HCT116 (cell line): ENCODE data around the gene KRTAP5-5. TPM values are rescaled to one million over a fixed set of nuclear protein-coding genes. Genes with fewer than 3 reads are reported as not detected.
"Not testable (repeated sequence)": the region's sequence is repeated elsewhere in the genome, so short reads cannot be mapped to it uniquely, and the experiment has no call there.

Source experiments
- ATAC-seq: fragments of 200-7000 bp; cut with Tn5 transposase; 2 replicates; pipeline ENCODE4 v1.9.1; 2020; ENCODE audit warnings: mild to moderate bottlenecking, moderate library complexity
- BruUV-seq: library from RNA; stranded (reverse); fragments of 400-500 nt; replicated peaks from 2 replicates; lab custom pipeline; 2021; lab: Mats Ljungman, UMichigan
- CTCF ChIA-PET: fragments of 300-600 bp; sonication (Branson Sonifier 250); formaldehyde crosslinking; loops from one replicate; lab custom pipeline; 2021; ENCODE audit warnings: antibody characterized with exemption; lab: Charles Lee
- POLR2A ChIA-PET: fragments of 300-600, 350-600 bp; sonication (Branson Sonifier 250); formaldehyde crosslinking; loops from one replicate; lab custom pipeline; 2021; ENCODE audit warnings: antibody characterized with exemption; lab: Charles Lee
- RAD21 ChIA-PET, 2 experiments: fragments of 300-600 bp; sonication (Branson Sonifier 250); formaldehyde crosslinking; loops; one replicate each; lab custom pipeline; 2023; ENCODE audit warnings: low total read pairs in 2 of 2; ENCODE audit not compliant: uncharacterized antibody in 2 of 2, unreplicated experiment in 2 of 2, low non-redundant PET in 1 of 2; lab: Charles Lee
- DNase-seq: peaks from one replicate; pipeline ENCODE4 v3.0.0-alpha.2; 2010; ENCODE audit warnings: low read depth, low spot score
- H2AFZ ChIP-seq: fragments of 200-600 bp; shearing (Covaris generic), sonication (generic); 2 replicates; pipeline ENCODE4 v1.6.1; 2017; ENCODE audit warnings: low read depth, mixed run types, mixed read lengths, antibody characterized with exemption, low read length; ENCODE audit not compliant: poor library complexity, severe bottlenecking
- H3K27ac ChIP-seq: 2 replicates; pipeline ENCODE4 v1.5.1; 2012; ENCODE audit warnings: low read depth, low read length
- H3K27me3 ChIP-seq: fragments of 200-600 bp; sonication (generic); 2 replicates; pipeline ENCODE4 v1.6.1; 2016; ENCODE audit warnings: mixed run types, low read length, mixed read lengths; ENCODE audit not compliant: insufficient read depth
- H3K36me3 ChIP-seq, 2 experiments: fragments of 200-500 bp in 1 of 2; fragments of 200-600 bp in 1 of 2; sonication (Bioruptor generic) in 1 of 2; sonication (generic) in 1 of 2; 2 replicates each; pipeline versions ENCODE4 v1.5.1 to v1.6.1; 2014 to 2016; ENCODE audit warnings: low read length in 2 of 2, inconsistent platforms in 1 of 2, mixed read lengths in 1 of 2, mixed run types in 1 of 2; ENCODE audit not compliant: insufficient read depth in 2 of 2, control insufficient read depth in 1 of 2
- H3K4me1 ChIP-seq, 2 experiments: fragments of 200-600 bp in 1 of 2; sonication (generic) in 1 of 2; 2 replicates each; pipeline versions ENCODE4 v1.5.1 to v1.6.1; 2012 to 2017; ENCODE audit warnings: low read length in 2 of 2, inconsistent platforms in 1 of 2, mild to moderate bottlenecking in 1 of 2, mixed read lengths in 1 of 2, mixed run types in 1 of 2, moderate library complexity in 1 of 2; ENCODE audit not compliant: insufficient read depth in 2 of 2, control insufficient read depth in 1 of 2
- H3K4me2 ChIP-seq: fragments of 200-600 bp; sonication (generic); 2 replicates; pipeline ENCODE4 v1.6.1; 2017; ENCODE audit warnings: mixed run types, low read length, mixed read lengths
- H3K4me3 ChIP-seq, 2 experiments: fragments of 200-600 bp in 1 of 2; sonication (generic) in 1 of 2; replicated peaks in 1 of 2; 2 replicates each; pipeline ENCODE4 v1.5.1; 2011 to 2016; ENCODE audit warnings: low read length in 2 of 2, control low read depth in 1 of 2, low read depth in 1 of 2, mild to moderate bottlenecking in 1 of 2, mixed read lengths in 1 of 2, mixed run types in 1 of 2
- H3K79me2 ChIP-seq: fragments of 200-600 bp; sonication (generic); 2 replicates; pipeline ENCODE4 v1.6.1; 2017; ENCODE audit warnings: mild to moderate bottlenecking, mixed run types, low read length, moderate library complexity, mixed read lengths; ENCODE audit not compliant: insufficient read depth
- H3K9ac ChIP-seq: fragments of 200-600 bp; sonication (generic); 2 replicates; pipeline ENCODE4 v1.6.1; 2016; ENCODE audit warnings: low read length, mixed read lengths
- H3K9me2 ChIP-seq: fragments of 200-600 bp; sonication (generic), shearing (Covaris generic); 2 replicates; pipeline ENCODE4 v1.6.1; 2017; ENCODE audit warnings: mixed run types, mild to moderate bottlenecking, moderate library complexity; ENCODE audit not compliant: insufficient read depth
- H3K9me3 ChIP-seq, 2 experiments: fragments of 200-500 bp in 1 of 2; fragments of 200-600 bp in 1 of 2; sonication (Bioruptor generic) in 1 of 2; sonication (generic) in 1 of 2; 2 replicates each; pipeline ENCODE4 v1.6.1; 2014 to 2017; ENCODE audit warnings: low read length in 2 of 2, mixed read lengths in 2 of 2, inconsistent platforms in 1 of 2, low read depth in 1 of 2, mild to moderate bottlenecking in 1 of 2, mixed run types in 1 of 2, moderate library complexity in 1 of 2; ENCODE audit not compliant: control insufficient read depth in 1 of 2, insufficient read depth in 1 of 2
- H4K20me1 ChIP-seq: fragments of 200-600 bp; sonication (generic), shearing (Covaris generic); 2 replicates; pipeline ENCODE4 v1.6.1; 2017; ENCODE audit warnings: mixed run types, mild to moderate bottlenecking, moderate library complexity; ENCODE audit not compliant: insufficient read depth
- ATF3 ChIP-seq: IDR thresholded peaks from 2 replicates; pipeline ENCODE4 v1.6.1; 2012
- CEBPB ChIP-seq: IDR thresholded peaks from 2 replicates; pipeline ENCODE4 v1.6.1; 2012; ENCODE audit warnings: low read depth
- CTCF ChIP-seq, 3 experiments: fragments of 200-600 bp in 1 of 3; sonication (generic) in 1 of 3; IDR thresholded peaks in 2 of 3; conservative IDR thresholded peaks in 1 of 3; 2 replicates each; pipeline ENCODE4 v1.5.1; 2012 to 2017; ENCODE audit warnings: low read depth in 2 of 3, low read length in 2 of 3, antibody characterized with exemption in 1 of 3, borderline replicate concordance in 1 of 3, control low read depth in 1 of 3, mild to moderate bottlenecking in 1 of 3, mixed read lengths in 1 of 3, mixed run types in 1 of 3, moderate library complexity in 1 of 3; ENCODE audit not compliant: insufficient read depth in 1 of 3
- EGR1 ChIP-seq: IDR thresholded peaks from 2 replicates; pipeline ENCODE4 v1.6.1; 2012; ENCODE audit warnings: low read depth
- ELF1 ChIP-seq: IDR thresholded peaks from 2 replicates; pipeline ENCODE4 v1.6.1; 2012; ENCODE audit warnings: low read depth, borderline replicate concordance
- EZH2 ChIP-seq: fragments of 200-600 bp; sonication (generic); IDR thresholded peaks from 2 replicates; pipeline ENCODE4 v1.6.1; 2017; ENCODE audit warnings: antibody characterized with exemption, mixed run types
- RAD21 ChIP-seq: IDR thresholded peaks from 2 replicates; pipeline ENCODE4 v1.6.1; 2012; ENCODE audit warnings: low read depth, mild to moderate bottlenecking
- REST ChIP-seq: IDR thresholded peaks from 2 replicates; pipeline ENCODE4 v1.6.1; 2012; ENCODE audit warnings: low read depth
- SIN3A ChIP-seq: IDR thresholded peaks from 2 replicates; pipeline ENCODE4 v1.6.1; 2012; ENCODE audit warnings: low read depth
- SRF ChIP-seq: IDR thresholded peaks from 2 replicates; pipeline ENCODE4 v1.6.1; 2012; ENCODE audit warnings: low read depth
- TCF7L2 ChIP-seq: IDR thresholded peaks from 2 replicates; pipeline ENCODE4 v1.7.0; 2011; ENCODE audit warnings: borderline replicate concordance, inconsistent platforms; ENCODE audit not compliant: insufficient read depth, insufficient read length; ENCODE audit errors: extremely low read depth
- YY1 ChIP-seq: IDR thresholded peaks from 2 replicates; pipeline ENCODE4 v1.6.1; 2011; ENCODE audit warnings: low read length, low read depth, moderate library complexity, mild to moderate bottlenecking; ENCODE audit not compliant: insufficient replicate concordance; ENCODE audit errors: extremely low read depth
- ZFX ChIP-seq: fragments of 450-650 bp; IDR thresholded peaks from 2 replicates; pipeline ENCODE4 v1.6.1; 2017
- ZNF274 ChIP-seq: fragments of 200-500 bp; sonication (Bioruptor generic); IDR thresholded peaks from 2 replicates; pipeline ENCODE4 v1.6.1; 2014; ENCODE audit warnings: mild to moderate bottlenecking, low read depth, low read length, inconsistent platforms
- intact Hi-C: fragments of 100-400 bp; cut with micrococcal nuclease; formaldehyde crosslinking; loops from 2 replicates; pipeline ENCODE4 v1.10.0; 2022
- total RNA-seq: library from RNA; stranded (reverse); gene quantifications from one replicate; pipeline ENCODE4 v1.2.1, GENCODE V29; 2021; ENCODE audit not compliant: unreplicated experiment
- TF ChIP-seq, protein P1 (sequence below): IDR thresholded peaks from 2 replicates; pipeline ENCODE4 v1.6.1; 2012

KRTAP5-5 gene
- total RNA-seq, 1 experiment from 2014 or later: not detected

- Histone ChIP-seq H4K20me1 (no peaks in the 10 kb centered on the region), H2AFZ (no peak within 1 kb of the TSS), H3K9me3 (no peaks in the 10 kb centered on the region), H3K4me3 (no peak within 1 kb of the TSS), H3K4me2 (no peak within 1 kb of the TSS), H3K9me2 (no peaks in the 10 kb centered on the region), H3K36me3 (no peaks in the 10 kb centered on the region), H3K4me1 (peaks cover 0 to 3% of the 10 kb centered on the region in 2 experiments; a peak in 1 of 4 replicates), H3K79me2 (no peaks in the 10 kb centered on the region), H3K27me3 (peaks cover 25% of the 10 kb centered on the region; the same call in 1 of the 2 replicates), H3K27ac (no peak within 1 kb of the TSS), H3K9ac (no peak within 1 kb of the TSS)
- TF ChIP-seq YY1 (no peak), EZH2 (no peak), CEBPB (no peak), CTCF (IDR thresholded peaks at IDR 0.05 in 2 of 3, conservative IDR thresholded peaks at IDR 0.05 in 1 of 3; ENCODE audit: borderline replicate concordance in 1 of 3, insufficient read depth in 1 of 3, low read depth in 2 of 3, low read length in 2 of 3) (no peak), ATF3 (no peak), SRF (no peak), SIN3A (no peak), RAD21 (no peak), TCF7L2 (no peak), ELF1 (no peak), REST (no peak), ZNF274 (no peak), ZFX (no peak), EGR1 (no peak)
- TF ChIP-seq, protein P1, sequence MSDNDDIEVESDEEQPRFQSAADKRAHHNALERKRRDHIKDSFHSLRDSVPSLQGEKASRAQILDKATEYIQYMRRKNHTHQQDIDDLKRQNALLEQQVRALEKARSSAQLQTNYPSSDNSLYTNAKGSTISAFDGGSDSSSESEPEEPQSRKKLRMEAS: no peak
- no TSS peak for BruUV-seq
- ATAC-seq: no peak
- DNase-seq: no peak
- ChIA-PET CTCF (interaction anchor here (1.2 kb wide), 1 partner anchor 51 kb away, joined by 3 read pairs; no protein-coding TSS in a partner anchor), POLR2A (no interaction called here), RAD21 (no interaction called here)
- intact Hi-C loops: no loop called here
Measured at GRCh38 chr11:1597994-1598380, 31.6 kb upstream of the KRTAP5-5 start, which contains the start of gene KRTAP5-2. KRTAP5-2 (minus strand) TSS chr11:1598294; CDS start chr11:1598250, 44 bp downstream.

DNA sequence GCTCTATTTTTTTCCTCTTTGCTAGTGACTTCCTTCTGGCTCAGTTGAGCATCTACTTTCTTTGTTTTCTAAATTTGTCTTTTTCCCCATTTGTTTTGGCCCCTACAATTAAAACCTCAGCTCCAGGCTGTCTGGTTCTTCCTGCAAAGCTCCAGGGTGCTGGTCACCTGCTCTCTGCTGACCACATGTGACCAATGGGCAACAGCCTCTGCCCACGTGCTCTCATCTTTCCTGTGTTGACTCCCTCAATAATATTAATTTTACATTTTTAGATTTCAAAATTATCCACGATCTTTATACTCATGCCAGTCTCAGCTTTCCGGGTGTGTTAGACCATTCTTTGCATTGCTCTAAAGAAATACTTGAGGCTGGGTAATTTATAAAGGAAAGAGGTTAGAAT, 31.2 kb upstream of the KRTAP5-5 start:
- H2AFZ ChIP-seq, H3K9me3 ChIP-seq, POLR2A ChIA-PET, H4K20me1 ChIP-seq, H3K27ac ChIP-seq, H3K4me1 ChIP-seq, H3K36me3 ChIP-seq, H3K79me2 ChIP-seq, H3K9ac ChIP-seq, H3K4me2 ChIP-seq, H3K4me3 ChIP-seq, H3K9me2 ChIP-seq, ATAC-seq, intact Hi-C loops, DNase-seq, RAD21 ChIA-PET, BruUV-seq: not testable (repeated sequence)
- H3K27me3 ChIP-seq: peaks cover 23% of the 10 kb centered on the region; the same call in 1 of the 2 replicates
- CTCF ChIA-PET: interaction anchor here (1.2 kb wide), 1 partner anchor 52 kb away, joined by 3 read pairs; no protein-coding TSS in a partner anchor
